HG02623 (cell line): ENCODE results near the gene SMIM29.

Source experiments
- ATAC-seq: cut with Tn5 transposase; IDR thresholded peaks from one replicate; pipeline ENCODE4 v1.9.1; 2021; ENCODE audit warnings: moderate library complexity; ENCODE audit not compliant: unreplicated experiment

Gene SMIM29

GRCh38 chr6:34241351-34242215 is 7.2 kb downstream of the SMIM29 start:
- ATAC-seq: no peak

- no peak for ATAC-seq
Measured at GRCh38 chr6:34240329-34241248, 8.2 kb downstream of the SMIM29 start.

- no peak for ATAC-seq
Measured at GRCh38 chr6:34239893-34240292, 8.9 kb downstream of the SMIM29 start.

- no peak for ATAC-seq
Measured at GRCh38 chr6:34239500-34239825, 9.3 kb downstream of the SMIM29 start.

GRCh38 chr6:34238585-34239499 is 10.0 kb downstream of the SMIM29 start:
- no peak for ATAC-seq

GRCh38 chr6:34237722-34238584 is 10.9 kb downstream of the SMIM29 start:
- no peak for ATAC-seq

- ATAC-seq: peak; percentile 11
Measured at GRCh38 chr6:34237316-34237721, 11.5 kb downstream of the SMIM29 start.

GRCh38 chr6:34236443-34237315 is 12.1 kb downstream of the SMIM29 start, which contains the start of gene HMGA1:
Gene HMGA1 (plus strand): TSS chr6:34236873. CDS start chr6:34240781, 3,908 bp downstream.
- ATAC-seq: peak; percentile 52

GRCh38 chr6:34236131-34236442 is 12.7 kb downstream of the SMIM29 start:
- no peak for ATAC-seq

GRCh38 chr6:34235307-34236130 is 13.3 kb downstream of the SMIM29 start:
- ATAC-seq: no peak

- no peak for ATAC-seq
Measured at GRCh38 chr6:34234667-34235306, 14.0 kb downstream of the SMIM29 start.

- no peak for ATAC-seq
Measured at GRCh38 chr6:34233867-34234266, 14.9 kb downstream of the SMIM29 start.

GRCh38 chr6:34232901-34233300 is 15.9 kb downstream of the SMIM29 start:
- ATAC-seq: no peak

- no peak for ATAC-seq
Measured at GRCh38 chr6:34231566-34232336, 17.1 kb downstream of the SMIM29 start.

- ATAC-seq: no peak
Measured at GRCh38 chr6:34230653-34231371, 18.0 kb downstream of the SMIM29 start.

GRCh38 chr6:34229877-34230276 is 18.9 kb downstream of the SMIM29 start:
- no peak for ATAC-seq
